HepG2 (cell line): ENCODE data around the gene RIPPLY2. TPM values are rescaled to one million over a fixed set of nuclear protein-coding genes. Genes with fewer than 3 reads are reported as not detected.

Experiments
- ATAC-seq: fragments of 200-7000 bp; cut with Tn5 transposase; 3 replicates; pipeline ENCODE4 v1.9.1; 2020; ENCODE audit warnings: mild to moderate bottlenecking, moderate library complexity
- BruUV-seq: library from RNA; stranded (reverse); fragments of 400-500 nt; replicated peaks from 2 replicates; lab custom pipeline; 2021; lab: Mats Ljungman, UMichigan
- CTCF ChIA-PET: fragments of 300-600 bp; formaldehyde crosslinking; extraction: SDS; loops from one replicate; lab custom pipeline; 2021; ENCODE audit warnings: low total read pairs, inconsistent platforms, low intra/inter-chr PET ratio; lab: Yijun Ruan, JAX
- POLR2A ChIA-PET: fragments of 350-600 bp; sonication (Branson Sonifier 250); formaldehyde crosslinking; loops from one replicate; lab custom pipeline; 2020; ENCODE audit warnings: antibody characterized with exemption, inconsistent platforms; lab: Yijun Ruan, JAX
- DNase-seq: peaks from one replicate; pipeline ENCODE4 v3.0.0-alpha.2; 2015; ENCODE audit warnings: low spot score
- FAIRE-seq: peaks from 3 replicates; lab custom pipeline; 2011; peaks lifted over from hg19 to GRCh38; lab: Jason Lieb, UNC
- H2AFZ ChIP-seq: one replicate; pipeline ENCODE4 v1.6.1; 2011; ENCODE audit warnings: low read length, inconsistent platforms
- H3K27ac ChIP-seq: fragments of 300-600 bp; 3 replicates; pipeline ENCODE4 v1.8.0; 2011; ENCODE audit warnings: mixed run types, mild to moderate bottlenecking, mixed read lengths, low read length, inconsistent platforms; ENCODE audit not compliant: insufficient read depth; ENCODE audit errors: extremely low read length
- H3K27me3 ChIP-seq, 2 experiments: fragments of 200-600 bp in 1 of 2; 2 replicates in 1 of 2; 3 replicates in 1 of 2; pipeline versions ENCODE4 v1.6.0 to v1.8.0; 2011; ENCODE audit warnings: low read length in 2 of 2, mild to moderate bottlenecking in 2 of 2, moderate library complexity in 2 of 2, inconsistent platforms in 1 of 2; ENCODE audit not compliant: insufficient read depth in 2 of 2, control insufficient read depth in 1 of 2
- H3K36me3 ChIP-seq, 2 experiments: fragments of 200-600 bp in 1 of 2; replicated peaks in 1 of 2; 2 replicates in 1 of 2; 3 replicates in 1 of 2; pipeline versions ENCODE4 v1.5.1 to v1.8.0; 2011; ENCODE audit warnings: low read length in 2 of 2, inconsistent platforms in 1 of 2; ENCODE audit not compliant: insufficient read depth in 2 of 2, control insufficient read depth in 1 of 2
- H3K4me1 ChIP-seq: 2 replicates; pipeline ENCODE4 v1.5.1; 2012; ENCODE audit warnings: low read length, inconsistent platforms; ENCODE audit not compliant: insufficient read depth
- H3K4me2 ChIP-seq: 2 replicates; pipeline ENCODE4 v1.6.0; 2011; ENCODE audit warnings: low read depth, low read length, inconsistent platforms
- H3K4me3 ChIP-seq, 3 experiments: fragments of 200-600 bp in 1 of 3; sonication (generic), shearing (Covaris generic) in 1 of 3; replicated peaks in 1 of 3; 2 replicates each; pipeline ENCODE4 v1.5.1; 2011 to 2016; ENCODE audit warnings: low read length in 3 of 3, inconsistent platforms in 2 of 3, low read depth in 2 of 3, mild to moderate bottlenecking in 2 of 3, control low read depth in 1 of 3, mixed read lengths in 1 of 3; ENCODE audit not compliant: insufficient read depth in 1 of 3
- H3K79me2 ChIP-seq: one replicate; pipeline ENCODE4 v1.6.1; 2011; ENCODE audit warnings: low read length, inconsistent platforms; ENCODE audit not compliant: insufficient read depth
- H3K9ac ChIP-seq: 2 replicates; pipeline ENCODE4 v1.6.0; 2011; ENCODE audit warnings: mild to moderate bottlenecking, low read depth, low read length, inconsistent platforms; ENCODE audit not compliant: insufficient read depth
- H3K9me3 ChIP-seq: 2 replicates; pipeline ENCODE4 v1.5.1; 2012; ENCODE audit warnings: mild to moderate bottlenecking, low read length
- H4K20me1 ChIP-seq: 2 replicates; pipeline ENCODE4 v1.6.0; 2011; ENCODE audit warnings: inconsistent platforms, mild to moderate bottlenecking, low read length, moderate library complexity; ENCODE audit not compliant: insufficient read depth
- ARNTL ChIP-seq: sonication (generic); formaldehyde crosslinking; IDR thresholded peaks from 2 replicates; pipeline ENCODE4 v1.4.0; 2020; ENCODE audit warnings: mild to moderate bottlenecking, missing genetic modification reagents
- CEBPB ChIP-seq: IDR thresholded peaks from 2 replicates; pipeline ENCODE4 v1.6.1; 2011; ENCODE audit warnings: low read depth, low read length, improper control_type of control experiment, borderline replicate concordance
- CERS6 ChIP-seq: sonication (generic); formaldehyde crosslinking; IDR thresholded peaks from 2 replicates; pipeline ENCODE4 v1.5.0; 2020; ENCODE audit warnings: missing genetic modification reagents
- CHCHD3 ChIP-seq: sonication (generic); formaldehyde crosslinking; IDR thresholded peaks from 2 replicates; pipeline ENCODE4 v1.8.0; 2022; ENCODE audit warnings: mild to moderate bottlenecking, missing genetic modification reagents, moderate library complexity
- CHD2 ChIP-seq: IDR thresholded peaks from 2 replicates; pipeline ENCODE4 v1.6.1; 2011; ENCODE audit warnings: low read depth, low read length, improper control_type of control experiment
- IRX3 ChIP-seq: sonication (generic); formaldehyde crosslinking; IDR thresholded peaks from 2 replicates; pipeline ENCODE4 v1.8.1; 2023; ENCODE audit warnings: mild to moderate bottlenecking, low read depth, missing genetic modification reagents, borderline replicate concordance
- RORA ChIP-seq: sonication (generic); formaldehyde crosslinking; IDR thresholded peaks from 2 replicates; pipeline ENCODE4 v1.5.0; 2020; ENCODE audit warnings: mild to moderate bottlenecking, missing genetic modification reagents, moderate library complexity
- ZBTB1 ChIP-seq: sonication (generic); formaldehyde crosslinking; IDR thresholded peaks from 2 replicates; pipeline ENCODE4 v1.4.0; 2020; ENCODE audit warnings: missing genetic modification reagents, borderline replicate concordance
- ZBTB42 ChIP-seq: sonication (generic); formaldehyde crosslinking; IDR thresholded peaks from 2 replicates; pipeline ENCODE4 v1.5.0; 2020; ENCODE audit warnings: mild to moderate bottlenecking, missing genetic modification reagents
- ZFP91 ChIP-seq: sonication (generic); formaldehyde crosslinking; IDR thresholded peaks from 2 replicates; pipeline ENCODE4 v1.9.0; 2022; ENCODE audit warnings: missing genetic modification reagents, mild to moderate bottlenecking, borderline replicate concordance
- ZNF430 ChIP-seq: sonication (generic); formaldehyde crosslinking; IDR thresholded peaks from 2 replicates; pipeline ENCODE4 v1.9.0; 2021; ENCODE audit warnings: mild to moderate bottlenecking, missing genetic modification reagents
- WGBS: methylation state at CpG from one replicate; pipeline ENCODE4 v1.1.6; 2017; ENCODE audit warnings: low lambda C conversion rate; 5-methylcytosine and 5-hydroxymethylcytosine counted together
- in situ Hi-C: cut with HindIII; loops from 2 replicates; pipeline ENCODE4 v1.10.0; 2017; ENCODE audit warnings: low pct_unique_long_range_greater_than_20kb; ENCODE audit not compliant: extremely low pct_ligation_motif_present
- intact Hi-C: fragments of 100-400 bp; cut with micrococcal nuclease; formaldehyde crosslinking; loops from one replicate; pipeline ENCODE4 v1.10.0; 2022; ENCODE audit not compliant: unreplicated experiment
- polyA plus RNA-seq, 8 experiments: library from polyadenylated mRNA; depleted of rRNA in 3 of 8; stranded (reverse) in 7 of 8; unstranded in 1 of 8; fragments of >200 nt; fragmentation: Illumina TruSeq in 4 of 8; extraction: Trizol in 4 of 8; gene quantifications; 2 replicates each; pipeline versions ENCODE4 v1.2.1 to v1.2.3, GENCODE V29; 2011 to 2016; ENCODE audit warnings: low read depth in 4 of 8, missing spikeins in 1 of 8, mixed read lengths in 1 of 8; ENCODE audit not compliant: insufficient read depth in 1 of 8
- total RNA-seq, 5 experiments: library from RNA; depleted of rRNA; stranded (reverse); fragments of >200 nt; fragmentation: Illumina TruSeq; extraction: Trizol; gene quantifications; 2 replicates each; pipeline ENCODE4 v1.2.3, GENCODE V29; 2016; ENCODE audit warnings: low read depth in 1 of 5

The RIPPLY2 gene
- total and polyA plus RNA-seq, 2 of the 13 experiments (the other 11 are each of a cell fraction or from before 2014, with no cell fraction given), result not detected

GRCh38 chr6:83860782-83861495 lies 7.8 kb downstream of the RIPPLY2 start:
- 68% methylated on average over 8 of the region's 8 CpGs for WGBS
- in situ Hi-C loops (no loop called here), intact Hi-C loops (no loop called here)
- TSS peak; percentile 62 for BruUV-seq
- POLR2A ChIA-PET, result no interaction called here
- no peaks in the 10 kb centered on the region for H3K9me3 ChIP-seq
- TF ChIP-seq CEBPB, result peak; percentile 38; the same call in 1 of the 2 replicates
- TF ChIP-seq ZNF430 (CRISPR knock-in tag), result no peak
- peaks cover 9% of the 10 kb centered on the region for H3K79me2 ChIP-seq
- peak overlapping the region; percentile 78 to 91 (median 80); a peak in 5 of 6 replicates for H3K4me3 ChIP-seq
- H3K4me2 ChIP-seq, result peak overlapping the region; percentile 77
- H3K9ac ChIP-seq, result peak overlapping the region; percentile 80; the same call in 1 of the 2 replicates
- H4K20me1 ChIP-seq, result no peaks in the 10 kb centered on the region
- CTCF ChIA-PET, result no interaction called here
- ATAC-seq, result no peak
- H3K36me3 ChIP-seq, result peaks cover 0 to 7% of the 10 kb centered on the region in 2 experiments; a peak in 1 of 5 replicates
- DNase-seq, result no peak
- no peak overlapping the region for H2AFZ ChIP-seq
- H3K27me3 ChIP-seq, result no peaks in the 10 kb centered on the region; a peak in 1 of 5 replicates
- no peak for FAIRE-seq
- peaks cover 17% of the 10 kb centered on the region for H3K4me1 ChIP-seq
- H3K27ac ChIP-seq, result no peak overlapping the region

- intact Hi-C loops, result no loop called here
- Histone ChIP-seq H3K9me3 (no peaks in the 10 kb centered on the region), H4K20me1 (no peaks in the 10 kb centered on the region), H2AFZ (no peak overlapping the region), H3K4me1 (peaks cover 17% of the 10 kb centered on the region), H3K9ac (no peak overlapping the region), H3K27ac (no peak overlapping the region), H3K4me2 (no peak overlapping the region), H3K79me2 (peaks cover 9% of the 10 kb centered on the region), H3K27me3 (no peaks in the 10 kb centered on the region; a peak in 1 of 5 replicates), H3K36me3 (peaks cover 0 to 18% of the 10 kb centered on the region in 2 experiments; a peak in 2 of 5 replicates), H3K4me3 (no peak overlapping the region)
- 90% methylated on average over 4 of the region's 4 CpGs for WGBS
- TF ChIP-seq IRX3 (CRISPR knock-in tag) (no peak), ZBTB1 (CRISPR knock-in tag) (no peak), CERS6 (CRISPR knock-in tag) (no peak), CHD2 (no peak), ZFP91 (CRISPR knock-in tag) (no peak), ARNTL (no peak), RORA (CRISPR knock-in tag) (no peak), CHCHD3 (CRISPR knock-in tag) (no peak), ZBTB42 (CRISPR knock-in tag) (no peak)
- no TSS peak for BruUV-seq
- DNase-seq, result no peak
- FAIRE-seq, result no peak
- CTCF ChIA-PET, result no interaction called here
- in situ Hi-C loops, result no loop called here
- POLR2A ChIA-PET, result no interaction called here
- no peak for ATAC-seq
These were observed 9.8 kb downstream of the RIPPLY2 start for GRCh38 chr6:83862776-83863471.
